GM10248 (cell line): ENCODE results near the gene MBD3L5.
"Not testable (repeated sequence)": the region's sequence is repeated elsewhere in the genome, so short reads cannot be mapped to it uniquely, and the experiment has no call there.

Experiments
- CTCF ChIA-PET: fragments of 300-600 bp; sonication (Branson Sonifier 250); formaldehyde crosslinking; extraction: SDS; loops from one replicate; lab custom pipeline; 2021; ENCODE audit warnings: antibody characterized with exemption; lab: Yijun Ruan, JAX
- POLR2A ChIA-PET: fragments of 350-650 bp; sonication (Branson Sonifier 250); formaldehyde crosslinking; extraction: SDS; loops from one replicate; lab custom pipeline; 2020; ENCODE audit warnings: antibody characterized with exemption; lab: Yijun Ruan, JAX
- DNase-seq: peaks from one replicate; pipeline ENCODE4 v3.0.0; 2012; ENCODE audit errors: extremely low spot score
- CTCF ChIP-seq: IDR thresholded peaks from 2 replicates; pipeline ENCODE4 v1.5.1; 2012; ENCODE audit warnings: mild to moderate bottlenecking, low read depth; ENCODE audit errors: extremely low read depth, missing control alignments, control extremely low read depth

MBD3L5 gene

DNA sequence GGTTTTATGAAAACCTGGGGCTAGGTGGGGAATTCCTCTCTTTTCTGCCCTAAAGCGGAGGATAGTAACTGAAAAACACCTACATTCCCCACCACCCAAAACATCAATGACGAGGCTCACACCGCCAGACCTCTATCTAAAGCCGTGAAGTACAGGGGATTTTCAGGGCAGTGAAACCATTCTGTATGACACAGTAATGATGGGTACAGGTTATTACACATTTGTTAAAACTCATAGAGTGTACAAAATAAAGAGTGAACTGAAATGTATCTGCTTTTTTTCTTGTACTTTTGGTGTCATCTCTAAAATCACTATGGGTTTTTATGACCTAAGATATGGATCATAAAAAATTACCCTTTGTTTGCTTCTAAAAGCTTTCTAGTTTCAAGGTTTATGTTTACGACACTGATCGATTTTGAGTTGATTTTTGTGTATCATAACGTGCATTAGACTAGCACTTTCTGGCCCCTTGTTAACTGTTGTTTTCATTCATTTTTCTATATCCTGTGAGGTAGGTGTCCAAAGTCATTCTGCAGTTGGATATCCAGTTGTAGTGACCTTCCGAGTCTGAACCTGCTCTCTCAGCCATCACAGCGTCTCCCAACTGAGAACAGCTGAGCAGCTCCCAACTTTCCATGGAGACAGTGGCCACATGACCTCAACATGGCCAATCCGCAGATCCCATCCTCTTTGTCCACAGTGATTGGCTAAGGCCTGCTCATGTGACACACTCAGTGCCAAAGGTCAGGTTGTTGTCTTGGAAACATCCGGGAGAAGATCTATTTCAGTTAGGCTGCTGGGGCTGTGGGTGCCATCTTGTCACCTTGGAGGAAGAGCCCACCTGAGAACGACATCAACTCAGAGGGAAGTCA, 19.4 kb upstream of the MBD3L5 start:
- CTCF ChIA-PET = no interaction called here
- POLR2A ChIA-PET = no interaction called here
- no peak for TF ChIP-seq CTCF
- no peak for DNase-seq

GRCh38 chr19:7013678-7014077, 16.7 kb upstream of the MBD3L5 start:
- TF ChIP-seq CTCF = no peak
- peak; percentile 40 for DNase-seq
- POLR2A ChIA-PET = no interaction called here
- CTCF ChIA-PET = no interaction called here

DNA sequence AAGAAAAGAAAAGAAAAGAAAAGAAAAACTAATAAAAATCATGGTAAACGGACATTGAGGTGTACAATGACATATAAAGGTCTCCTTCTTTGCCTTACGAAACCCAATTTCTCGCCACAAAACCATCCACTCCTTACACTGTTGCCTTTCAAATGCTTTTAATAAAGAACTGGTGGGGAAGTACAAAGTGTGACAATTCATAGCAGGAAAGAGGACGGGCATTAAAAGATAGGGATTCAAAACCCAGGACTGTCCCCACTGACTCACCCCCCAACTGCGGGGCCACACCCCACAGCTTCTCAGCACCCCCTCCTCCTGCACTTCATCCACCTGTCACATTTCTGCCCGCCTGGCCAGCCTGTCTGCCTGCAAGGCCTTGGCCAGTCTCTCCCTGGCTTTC, 11.6 kb upstream of the MBD3L5 start:
- CTCF ChIA-PET = interaction anchor here (0.6 kb wide), 1 partner anchor 1144 kb away, joined by 3 read pairs; no protein-coding TSS in a partner anchor
- TF ChIP-seq CTCF = no peak
- POLR2A ChIA-PET = no interaction called here
- DNase-seq = no peak

GRCh38 chr19:7021331-7021730, 9.0 kb upstream of the MBD3L5 start, which contains the start of gene MBD3L2B:
Gene MBD3L2B (minus strand): TSS chr19:7021431. CDS start chr19:7021397, 34 bp downstream.
- POLR2A ChIA-PET = not testable (repeated sequence)

DNA sequence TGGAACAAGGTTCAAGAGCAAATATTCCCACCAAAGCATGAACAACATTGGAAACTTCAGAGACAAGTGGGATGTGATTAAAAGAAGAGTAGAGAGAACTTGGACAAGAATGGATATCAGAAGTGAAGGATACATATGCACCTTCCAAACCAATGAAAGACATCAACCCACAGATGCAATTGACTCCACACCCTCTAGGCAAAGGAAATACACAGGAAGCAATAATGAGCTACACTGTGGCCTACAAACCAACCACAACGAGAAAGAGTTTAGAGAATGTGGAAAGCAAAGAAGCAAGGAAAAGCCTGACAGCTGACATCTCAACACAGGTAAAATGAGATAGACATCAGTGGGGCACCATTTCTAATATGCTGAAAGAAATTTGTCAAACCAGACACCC, 1.6 kb upstream of the MBD3L5 start:
- POLR2A ChIA-PET, CTCF ChIA-PET, DNase-seq: not testable (repeated sequence)

More at GRCh38 chr19:7021331-7021730, 9.0 kb upstream of the MBD3L5 start, which contains the start of gene MBD3L2B:
- CTCF ChIA-PET, DNase-seq: not testable (repeated sequence)

DNA sequence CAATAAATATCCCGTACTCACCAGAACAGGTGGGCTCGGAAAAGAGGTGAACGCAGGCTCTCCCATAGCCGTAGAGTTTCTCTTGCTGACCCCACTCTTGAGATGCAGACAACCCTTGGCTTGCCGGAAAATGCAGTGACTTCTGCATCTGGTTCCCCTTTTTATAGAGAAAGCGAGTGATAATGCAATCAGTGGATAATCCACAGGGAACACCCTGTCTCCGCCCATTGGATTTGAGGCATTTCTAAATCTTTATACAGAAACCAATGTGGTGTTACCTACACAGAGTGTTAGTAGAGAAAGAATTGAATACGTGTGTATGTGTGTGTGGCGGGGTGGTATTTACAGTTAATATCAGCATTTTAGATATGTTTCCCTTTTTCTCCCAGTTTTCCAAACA, 9.7 kb downstream of the MBD3L5 start, which contains the start of gene MBD3L4:
MBD3L4 (minus strand) TSS at position 101 of the 400 bp plus-strand sequence; CDS start at position 66, 35 bp downstream.
- POLR2A ChIA-PET, CTCF ChIA-PET, DNase-seq: not testable (repeated sequence)

DNA sequence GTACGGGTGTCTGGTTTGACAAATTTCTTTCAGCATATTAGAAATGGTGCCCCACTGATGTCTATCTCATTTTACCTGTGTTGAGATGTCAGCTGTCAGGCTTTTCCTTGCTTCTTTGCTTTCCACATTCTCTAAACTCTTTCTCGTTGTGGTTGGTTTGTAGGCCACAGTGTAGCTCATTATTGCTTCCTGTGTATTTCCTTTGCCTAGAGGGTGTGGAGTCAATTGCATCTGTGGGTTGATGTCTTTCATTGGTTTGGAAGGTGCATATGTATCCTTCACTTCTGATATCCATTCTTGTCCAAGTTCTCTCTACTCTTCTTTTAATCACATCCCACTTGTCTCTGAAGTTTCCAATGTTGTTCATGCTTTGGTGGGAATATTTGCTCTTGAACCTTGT, 11.2 kb downstream of the MBD3L5 start:
- POLR2A ChIA-PET, CTCF ChIA-PET, DNase-seq: not testable (repeated sequence)

DNA sequence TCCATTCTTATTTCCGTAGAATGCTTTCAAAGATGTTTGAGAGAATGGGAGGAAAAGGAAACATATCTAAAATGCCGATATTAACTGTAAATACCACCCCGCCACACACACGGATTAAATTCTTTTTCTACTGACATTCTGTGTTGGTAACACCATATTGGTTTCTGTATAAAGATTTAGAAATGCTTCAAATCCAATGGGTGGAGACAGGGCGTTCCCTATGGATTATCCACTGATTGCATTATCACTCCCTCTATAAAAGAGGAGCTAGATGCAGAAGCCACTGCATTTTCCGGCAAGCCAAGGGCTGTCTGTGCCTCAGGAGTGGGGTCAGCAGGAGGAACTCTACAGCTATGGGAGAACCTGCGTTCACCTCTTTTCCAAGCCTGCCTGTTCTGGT, 18.6 kb downstream of the MBD3L5 start, which contains the start of gene MBD3L2:
MBD3L2 (plus strand) TSS at position 301 of the 400 bp plus-strand sequence; CDS start at position 354, 53 bp downstream.
- POLR2A ChIA-PET, DNase-seq, CTCF ChIA-PET: not testable (repeated sequence)

DNA sequence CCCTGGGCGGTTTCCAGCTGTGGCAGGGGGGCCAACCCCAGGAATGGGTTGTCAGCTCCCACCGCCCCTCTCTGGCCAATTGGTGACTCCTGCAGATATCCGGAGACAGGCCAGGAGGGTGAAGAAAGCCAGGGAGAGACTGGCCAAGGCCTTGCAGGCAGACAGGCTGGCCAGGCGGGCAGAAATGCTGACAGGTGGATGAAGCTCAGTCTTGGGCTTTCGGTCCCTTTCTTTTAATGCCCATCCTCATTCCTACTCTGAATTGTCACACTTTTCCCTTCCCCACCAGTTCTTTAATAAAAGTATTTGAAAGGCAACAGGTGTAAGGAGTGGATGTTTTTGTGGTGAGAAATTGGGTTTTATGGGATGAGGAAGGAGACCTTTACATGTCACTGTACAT, 21.0 kb downstream of the MBD3L5 start:
- CTCF ChIA-PET, POLR2A ChIA-PET, DNase-seq: not testable (repeated sequence)

- POLR2A ChIA-PET, DNase-seq, CTCF ChIA-PET: not testable (repeated sequence)
These were observed 22.5 kb downstream of the MBD3L5 start for GRCh38 chr19:7052896-7053295.

GRCh38 chr19:7054635-7055368, 24.4 kb downstream of the MBD3L5 start:
- DNase-seq, CTCF ChIA-PET, POLR2A ChIA-PET: not testable (repeated sequence)

- CTCF ChIA-PET, POLR2A ChIA-PET: not testable (repeated sequence)
These were observed 25.3 kb downstream of the MBD3L5 start for GRCh38 chr19:7055679-7056078.

DNA sequence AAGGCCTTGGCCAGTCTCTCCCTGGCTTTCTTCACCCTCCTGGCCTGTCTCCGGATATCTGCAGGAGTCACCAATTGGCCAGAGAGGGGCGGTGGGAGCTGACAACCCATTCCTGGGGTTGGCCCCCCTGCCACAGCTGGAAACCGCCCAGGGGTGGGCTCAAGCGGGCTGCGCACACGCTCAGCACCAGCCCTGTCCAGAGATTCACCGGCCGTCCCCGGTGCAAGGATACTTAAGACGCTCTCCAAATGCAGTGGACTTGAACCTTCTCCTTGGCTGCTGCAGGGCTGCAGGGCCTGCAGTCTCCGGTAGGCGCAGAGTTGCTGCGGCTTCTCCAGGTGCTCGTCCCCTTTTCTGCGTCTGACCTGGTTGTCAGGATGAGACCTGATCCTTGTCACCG, 26.0 kb downstream of the MBD3L5 start:
- POLR2A ChIA-PET, DNase-seq, CTCF ChIA-PET: not testable (repeated sequence)

More at GRCh38 chr19:7055679-7056078, 25.3 kb downstream of the MBD3L5 start:
- not testable (repeated sequence) for DNase-seq

DNA sequence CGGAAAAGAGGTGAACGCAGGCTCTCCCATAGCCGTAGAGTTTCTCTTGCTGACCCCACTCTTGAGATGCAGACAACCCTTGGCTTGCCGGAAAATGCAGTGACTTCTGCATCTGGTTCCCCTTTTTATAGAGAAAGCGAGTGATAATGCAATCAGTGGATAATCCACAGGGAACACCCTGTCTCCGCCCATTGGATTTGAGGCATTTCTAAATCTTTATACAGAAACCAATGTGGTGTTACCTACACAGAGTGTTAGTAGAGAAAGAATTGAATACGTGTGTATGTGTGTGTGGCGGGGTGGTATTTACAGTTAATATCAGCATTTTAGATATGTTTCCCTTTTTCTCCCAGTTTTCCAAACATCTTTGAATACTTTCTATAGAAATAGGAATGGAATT, 28.2 kb downstream of the MBD3L5 start, which contains the start of gene MBD3L3:
MBD3L3 (minus strand) TSS at position 101 of the 400 bp plus-strand sequence; CDS start at position 30, 71 bp downstream.
- DNase-seq, POLR2A ChIA-PET, CTCF ChIA-PET: not testable (repeated sequence)
